K562 (cell line): ENCODE measurements around the gene IFNW1. TPM values are rescaled to one million over a fixed set of nuclear protein-coding genes. Genes with fewer than 3 reads are reported as not detected.

Experiments used
- ATAC-seq: fragments of 200-7000 bp; cut with Tn5 transposase; 3 replicates; pipeline ENCODE4 v1.9.1; 2020; ENCODE audit warnings: moderate library complexity
- BruUV-seq: library from RNA; stranded (reverse); fragments of 400-500 nt; replicated peaks from 2 replicates; lab custom pipeline; 2021; lab: Mats Ljungman, UMichigan
- CTCF ChIA-PET: fragments of 300-600 bp; formaldehyde crosslinking; extraction: SDS; loops from one replicate; lab custom pipeline; 2021; ENCODE audit warnings: low intra/inter-chr PET ratio; lab: Yijun Ruan, JAX
- POLR2A ChIA-PET: fragments of 300-600, 350-650 bp; sonication (Branson Sonifier 250); formaldehyde crosslinking; extraction: SDS; loops from one replicate; lab custom pipeline; 2021; ENCODE audit warnings: antibody characterized with exemption, inconsistent platforms; lab: Yijun Ruan, JAX
- DNase-seq, 4 experiments: peaks; one replicate each; pipeline versions ENCODE4 v3.0.0 to v3.0.0-alpha.2; 2011 to 2018; ENCODE audit warnings: low spot score in 3 of 4, mixed read lengths in 3 of 4; ENCODE audit errors: extremely low read depth in 1 of 4
- FAIRE-seq: peaks from 2 replicates; lab custom pipeline; 2011; peaks lifted over from hg19 to GRCh38; lab: Jason Lieb, UNC
- H2AFZ ChIP-seq: 2 replicates; pipeline ENCODE4 v1.6.0; 2011; ENCODE audit warnings: low read depth, low read length, control low read depth, inconsistent platforms
- H3K27ac ChIP-seq: fragments of 200-600 bp; 3 replicates; pipeline ENCODE4 v1.8.0; 2011; ENCODE audit warnings: low read depth, mild to moderate bottlenecking, control low read depth, inconsistent platforms, low read length, moderate library complexity, mixed read lengths; ENCODE audit errors: extremely low read depth
- H3K27me3 ChIP-seq, 2 experiments: fragments of 300-600 bp in 1 of 2; 2 replicates in 1 of 2; 3 replicates in 1 of 2; pipeline versions ENCODE4 v1.6.0 to v1.8.0; 2011; ENCODE audit warnings: inconsistent platforms in 2 of 2, low read length in 2 of 2, mild to moderate bottlenecking in 1 of 2, mixed read lengths in 1 of 2, moderate library complexity in 1 of 2; ENCODE audit not compliant: control insufficient read depth in 2 of 2, insufficient read depth in 2 of 2
- H3K36me3 ChIP-seq: fragments of 300-600 bp; 3 replicates; pipeline ENCODE4 v1.8.0; 2011; ENCODE audit warnings: mild to moderate bottlenecking, low read length, inconsistent platforms; ENCODE audit not compliant: control insufficient read depth, insufficient read depth
- H3K4me1 ChIP-seq, 2 experiments: fragments of 200-600 bp in 1 of 2; replicated peaks in 1 of 2; 2 replicates in 1 of 2; 3 replicates in 1 of 2; pipeline versions ENCODE4 v1.5.1 to v1.8.0; 2011; ENCODE audit warnings: inconsistent platforms in 2 of 2, low read length in 2 of 2, mild to moderate bottlenecking in 1 of 2, mixed read lengths in 1 of 2, moderate library complexity in 1 of 2; ENCODE audit not compliant: control insufficient read depth in 2 of 2, insufficient read depth in 2 of 2
- H3K4me2 ChIP-seq: 2 replicates; pipeline ENCODE4 v1.6.1; 2011; ENCODE audit warnings: low read length, control low read depth, inconsistent platforms, mixed read lengths; ENCODE audit not compliant: insufficient read depth
- H3K4me3 ChIP-seq: fragments of 200-600 bp; sonication (generic), shearing (Covaris generic); 2 replicates; pipeline ENCODE4 v1.5.1; 2016; ENCODE audit warnings: control low read depth, inconsistent platforms
- H3K79me2 ChIP-seq: fragments of 200-600 bp; 3 replicates; pipeline ENCODE4 v1.8.0; 2011; ENCODE audit warnings: low read length, inconsistent platforms; ENCODE audit not compliant: control insufficient read depth, insufficient read depth
- H3K9ac ChIP-seq, 2 experiments: 2 replicates each; pipeline versions ENCODE4 v1.6.0 to v1.6.1; 2011; ENCODE audit warnings: low read depth in 2 of 2, low read length in 2 of 2, control low read depth in 1 of 2, inconsistent platforms in 1 of 2, mild to moderate bottlenecking in 1 of 2, mixed read lengths in 1 of 2; ENCODE audit not compliant: insufficient read depth in 1 of 2
- H3K9me1 ChIP-seq: one replicate; pipeline ENCODE4 v1.6.0; 2011; ENCODE audit warnings: inconsistent platforms, mild to moderate bottlenecking, low read length, moderate library complexity; ENCODE audit not compliant: control insufficient read depth, insufficient read depth
- H3K9me3 ChIP-seq: replicated peaks from 2 replicates; pipeline ENCODE4 v1.5.1; 2011; ENCODE audit warnings: low read depth, low read length, inconsistent platforms; ENCODE audit not compliant: control insufficient read depth, insufficient read depth
- H4K20me1 ChIP-seq: replicated peaks from 2 replicates; pipeline ENCODE4 v1.6.1; 2011; ENCODE audit warnings: low read length, inconsistent platforms, mixed read lengths; ENCODE audit not compliant: control insufficient read depth, insufficient read depth
- CBX5 ChIP-seq: IDR thresholded peaks from 2 replicates; pipeline ENCODE4 v1.6.1; 2014; ENCODE audit warnings: low read depth, borderline replicate concordance
- FOXJ3 ChIP-seq: sonication (generic); formaldehyde crosslinking; IDR thresholded peaks from 2 replicates; pipeline ENCODE4 v1.4.0; 2020; ENCODE audit warnings: mild to moderate bottlenecking, missing genetic modification reagents
- HDGF ChIP-seq: fragments of 450-650 bp; IDR thresholded peaks from 2 replicates; pipeline ENCODE4 v1.6.1; 2016
- PYGO2 ChIP-seq: fragments of 450-650 bp; IDR thresholded peaks from 2 replicates; pipeline ENCODE4 v1.6.1; 2016; ENCODE audit warnings: mild to moderate bottlenecking, missing genetic modification characterization, moderate library complexity, missing compliant biosample characterization
- SMAD2 ChIP-seq: fragments of 150-350 bp; IDR thresholded peaks from 2 replicates; pipeline ENCODE4 v1.6.1; 2014; ENCODE audit warnings: low read depth, mild to moderate bottlenecking, low read length
- ZNF133 ChIP-seq: fragments of 250-450 bp; sonication (Bioruptor Pico); IDR thresholded peaks from 2 replicates; pipeline ENCODE4 v1.4.0; 2020; ENCODE audit warnings: mild to moderate bottlenecking
- ZNF146 ChIP-seq: IDR thresholded peaks from one replicate; pipeline ENCODE4 v1.6.1; 2018; ENCODE audit warnings: missing compliant biosample characterization; ENCODE audit not compliant: unreplicated experiment
- WGBS: fragments of 100-300 bp; shearing (Covaris generic); methylation state at CpG from one replicate; pipeline ENCODE4 v1.1.6; 2016; ENCODE audit warnings: low coverage, mixed read lengths; ENCODE audit not compliant: insufficient coverage; ENCODE audit errors: missing lambda C conversion rate; 5-methylcytosine and 5-hydroxymethylcytosine counted together
- in situ Hi-C: fragments of 300-500 bp; cut with MboI; formaldehyde crosslinking; loops from 4 replicates; pipeline ENCODE4 v1.15.0; 2018; ENCODE audit warnings: inconsistent platforms, mixed read lengths
- intact Hi-C: fragments of 100-400 bp; cut with micrococcal nuclease; formaldehyde crosslinking; loops from 2 replicates; pipeline ENCODE4 v1.14.2; 2022
- polyA plus RNA-seq, 8 experiments: library from polyadenylated mRNA; depleted of rRNA in 4 of 8; stranded (reverse) in 5 of 8; unstranded in 3 of 8; fragments of >200 nt; fragmentation: Nextera tagmentation in 2 of 8; fragmentation: Illumina TruSeq in 1 of 8; extraction: Ambion mirVana in 2 of 8; extraction: Trizol in 1 of 8; gene quantifications; 2 replicates each; pipeline versions ENCODE4 v1.2.1 to v1.2.3, GENCODE V29; 2011 to 2014; ENCODE audit warnings: inconsistent platforms in 1 of 8, missing spikeins in 1 of 8
- total RNA-seq, 7 experiments: library from RNA; depleted of rRNA in 6 of 7; stranded (reverse); fragments of >200 nt in 6 of 7; fragmentation: Illumina TruSeq in 2 of 7; extraction: Trizol in 2 of 7; gene quantifications; 2 replicates each; pipeline versions ENCODE4 v1.2.1 to v1.2.3, GENCODE V29; 2011 to 2021; ENCODE audit warnings: low replicate concordance in 1 of 7
- TF ChIP-seq, protein P1 (sequence below): IDR thresholded peaks from 2 replicates; pipeline ENCODE4 v1.6.1; 2011; ENCODE audit not compliant: insufficient read length; ENCODE audit errors: extremely low read depth
- TF ChIP-seq, protein P2 (sequence below): fragments of 250-450 bp; sonication (Bioruptor Pico); IDR thresholded peaks from 2 replicates; pipeline ENCODE4 v1.5.0; 2021
- TF ChIP-seq, protein P3 (sequence below): sonication (generic); formaldehyde crosslinking; IDR thresholded peaks from 2 replicates; pipeline ENCODE4 v1.8.0; 2022; ENCODE audit warnings: mild to moderate bottlenecking, missing genetic modification reagents

Gene IFNW1
- total and polyA plus RNA-seq, 9 of the 15 experiments (the other 6 are each of a cell fraction or from before 2014, with no cell fraction given) = not detected

DNA sequence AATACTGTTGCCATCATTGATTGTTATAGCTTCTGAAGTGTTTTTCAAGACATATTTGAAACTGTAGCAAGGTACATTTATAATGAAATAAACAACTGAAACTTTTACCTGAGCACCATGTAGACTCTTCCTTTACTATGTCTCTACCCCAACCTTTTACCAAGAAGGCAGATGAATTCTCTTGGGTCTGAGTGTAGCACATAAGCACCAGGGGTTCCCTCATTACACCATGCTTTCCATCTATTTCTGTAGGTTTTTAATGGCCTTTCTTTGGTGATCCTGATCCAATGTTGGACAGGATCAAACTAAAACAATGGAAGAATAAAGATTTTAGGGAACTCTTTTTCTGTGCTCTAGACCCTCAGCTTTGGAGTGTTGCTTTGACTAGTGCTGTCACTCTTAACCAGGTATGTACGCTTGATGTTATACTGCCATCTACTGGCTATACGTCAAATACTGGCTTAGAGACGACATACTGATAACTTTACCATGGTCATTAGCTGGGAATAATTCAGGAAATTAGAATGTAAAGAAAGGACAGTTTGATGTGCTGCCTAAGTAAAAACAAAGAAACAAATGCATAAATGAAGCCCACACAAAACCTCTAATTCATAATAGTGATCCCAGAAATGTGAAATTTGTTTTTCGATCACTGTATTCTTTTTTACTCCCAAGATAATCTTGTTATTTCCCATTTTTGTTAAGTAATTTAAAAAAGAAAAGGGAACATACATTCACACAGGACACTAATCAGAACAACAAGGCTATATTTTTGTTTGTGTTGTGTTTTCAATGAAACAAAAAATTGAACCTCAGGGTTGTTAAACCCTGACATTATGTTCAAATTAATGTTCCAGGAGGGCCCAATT lies 30.7 kb downstream of the IFNW1 start:
- no peak overlapping the region for H3K27ac ChIP-seq
- intact Hi-C loops (no loop called here), in situ Hi-C loops (no loop called here)
- no peak for FAIRE-seq
- H4K20me1 ChIP-seq = no peaks in the 10 kb centered on the region
- WGBS = no CpG with 5 or more reads among the region's 4 CpGs
- no peaks in the 10 kb centered on the region for H3K9me1 ChIP-seq
- ChIA-PET CTCF (no interaction called here), POLR2A (no interaction called here)
- H3K27me3 ChIP-seq = no peaks in the 10 kb centered on the region
- TF ChIP-seq, protein P1, sequence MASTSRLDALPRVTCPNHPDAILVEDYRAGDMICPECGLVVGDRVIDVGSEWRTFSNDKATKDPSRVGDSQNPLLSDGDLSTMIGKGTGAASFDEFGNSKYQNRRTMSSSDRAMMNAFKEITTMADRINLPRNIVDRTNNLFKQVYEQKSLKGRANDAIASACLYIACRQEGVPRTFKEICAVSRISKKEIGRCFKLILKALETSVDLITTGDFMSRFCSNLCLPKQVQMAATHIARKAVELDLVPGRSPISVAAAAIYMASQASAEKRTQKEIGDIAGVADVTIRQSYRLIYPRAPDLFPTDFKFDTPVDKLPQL = no peak
- TF ChIP-seq PYGO2 (tag) = no peak
- TF ChIP-seq, protein P2, sequence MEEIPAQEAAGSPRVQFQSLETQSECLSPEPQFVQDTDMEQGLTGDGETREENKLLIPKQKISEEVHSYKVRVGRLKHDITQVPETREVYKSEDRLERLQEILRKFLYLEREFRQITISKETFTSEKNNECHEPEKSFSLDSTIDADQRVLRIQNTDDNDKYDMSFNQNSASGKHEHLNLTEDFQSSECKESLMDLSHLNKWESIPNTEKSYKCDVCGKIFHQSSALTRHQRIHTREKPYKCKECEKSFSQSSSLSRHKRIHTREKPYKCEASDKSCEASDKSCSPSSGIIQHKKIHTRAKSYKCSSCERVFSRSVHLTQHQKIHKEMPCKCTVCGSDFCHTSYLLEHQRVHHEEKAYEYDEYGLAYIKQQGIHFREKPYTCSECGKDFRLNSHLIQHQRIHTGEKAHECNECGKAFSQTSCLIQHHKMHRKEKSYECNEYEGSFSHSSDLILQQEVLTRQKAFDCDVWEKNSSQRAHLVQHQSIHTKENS (CRISPR knock-in tag) = no peak
- no peak for TF ChIP-seq ZNF146 (CRISPR knock-in tag)
- no peak for TF ChIP-seq HDGF
- TF ChIP-seq CBX5 = no peak
- TF ChIP-seq, protein P3, sequence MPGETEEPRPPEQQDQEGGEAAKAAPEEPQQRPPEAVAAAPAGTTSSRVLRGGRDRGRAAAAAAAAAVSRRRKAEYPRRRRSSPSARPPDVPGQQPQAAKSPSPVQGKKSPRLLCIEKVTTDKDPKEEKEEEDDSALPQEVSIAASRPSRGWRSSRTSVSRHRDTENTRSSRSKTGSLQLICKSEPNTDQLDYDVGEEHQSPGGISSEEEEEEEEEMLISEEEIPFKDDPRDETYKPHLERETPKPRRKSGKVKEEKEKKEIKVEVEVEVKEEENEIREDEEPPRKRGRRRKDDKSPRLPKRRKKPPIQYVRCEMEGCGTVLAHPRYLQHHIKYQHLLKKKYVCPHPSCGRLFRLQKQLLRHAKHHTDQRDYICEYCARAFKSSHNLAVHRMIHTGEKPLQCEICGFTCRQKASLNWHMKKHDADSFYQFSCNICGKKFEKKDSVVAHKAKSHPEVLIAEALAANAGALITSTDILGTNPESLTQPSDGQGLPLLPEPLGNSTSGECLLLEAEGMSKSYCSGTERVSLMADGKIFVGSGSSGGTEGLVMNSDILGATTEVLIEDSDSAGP (CRISPR knock-in tag) = no peak
- TF ChIP-seq ZNF133 (CRISPR knock-in tag) = no peak
- TF ChIP-seq SMAD2 = no peak
- no peak for TF ChIP-seq FOXJ3 (CRISPR knock-in tag)
- H2AFZ ChIP-seq = no peak overlapping the region
- no peaks in the 10 kb centered on the region for H3K79me2 ChIP-seq
- no peak overlapping the region for H3K4me3 ChIP-seq
- ATAC-seq = no peak
- no peak for DNase-seq
- H3K9me3 ChIP-seq = no peaks in the 10 kb centered on the region
- no peaks in the 10 kb centered on the region for H3K36me3 ChIP-seq
- no peaks in the 10 kb centered on the region for H3K4me1 ChIP-seq
- H3K9ac ChIP-seq = no peak overlapping the region
- no TSS peak for BruUV-seq
- H3K4me2 ChIP-seq = no peak overlapping the region
